ENCODE measurements around the gene GPR78. TPM values are rescaled to one million over a fixed set of nuclear protein-coding genes. Genes with fewer than 3 reads are reported as not detected.

GPR78 gene
- total RNA-seq, 1 donor from 2014 or later, result 0.21 TPM

GRCh38 chr4:8597791-8598190 is 17.6 kb downstream of the GPR78 start:
- Histone ChIP-seq H3K4me1 (no peaks in the 10 kb centered on the region), H3K36me3 (no peaks in the 10 kb centered on the region), H3K4me3 (no peak overlapping the region), H3K27ac (no peak overlapping the region), H3K27me3 (ENCODE audit: low read depth) (peaks cover 15% of the 10 kb centered on the region), H3K9me3 (no peaks in the 10 kb centered on the region)
- DNase-seq, result no peak
- no peak for TF ChIP-seq CTCF (IDR thresholded peaks at IDR 0.05)
- intact Hi-C loops (cut with DNase I), result no loop called here
- ATAC-seq, result no peak

GRCh38 chr4:8598391-8599090 is 18.3 kb downstream of the GPR78 start:
- intact Hi-C loops (cut with DNase I), result no loop called here
- no peak for ATAC-seq

GRCh38 chr4:8599091-8599460 is 18.9 kb downstream of the GPR78 start:
- H3K9me3 ChIP-seq, result no peaks in the 10 kb centered on the region
- ATAC-seq, result no peak
- H3K36me3 ChIP-seq, result no peaks in the 10 kb centered on the region
- H3K4me3 ChIP-seq, result no peak overlapping the region
- no peak for TF ChIP-seq CTCF (IDR thresholded peaks at IDR 0.05)
- H3K27ac ChIP-seq, result no peak overlapping the region
- peaks cover 2% of the 10 kb centered on the region for H3K27me3 ChIP-seq (ENCODE audit: low read depth)
- intact Hi-C loops (cut with DNase I), result no loop called here
- H3K4me1 ChIP-seq, result no peaks in the 10 kb centered on the region
- DNase-seq, result no peak

More at GRCh38 chr4:8598391-8599090, 18.3 kb downstream of the GPR78 start:
- no peaks in the 10 kb centered on the region for H3K4me1 ChIP-seq
- TF ChIP-seq CTCF (IDR thresholded peaks at IDR 0.05), result no peak
- H3K9me3 ChIP-seq, result no peaks in the 10 kb centered on the region
- no peak overlapping the region for H3K4me3 ChIP-seq
- no peaks in the 10 kb centered on the region for H3K36me3 ChIP-seq
- DNase-seq, result no peak
- no peak overlapping the region for H3K27ac ChIP-seq
- peaks cover 7% of the 10 kb centered on the region for H3K27me3 ChIP-seq (ENCODE audit: low read depth)

GRCh38 chr4:8599657-8600056 is 19.5 kb downstream of the GPR78 start:
- ATAC-seq (no peak), DNase-seq (no peak)
- Histone ChIP-seq H3K27ac (no peak overlapping the region), H3K4me3 (no peak overlapping the region), H3K9me3 (no peaks in the 10 kb centered on the region), H3K4me1 (no peaks in the 10 kb centered on the region), H3K27me3 (ENCODE audit: low read depth) (no peaks in the 10 kb centered on the region), H3K36me3 (no peaks in the 10 kb centered on the region)
- TF ChIP-seq CTCF (IDR thresholded peaks at IDR 0.05), result no peak
- intact Hi-C loops (cut with DNase I), result no loop called here

- no peak for TF ChIP-seq CTCF (IDR thresholded peaks at IDR 0.05)
- DNase-seq, result no peak
- ATAC-seq, result no peak
- Histone ChIP-seq H3K9me3 (no peaks in the 10 kb centered on the region), H3K4me1 (no peaks in the 10 kb centered on the region), H3K27me3 (ENCODE audit: low read depth) (no peaks in the 10 kb centered on the region), H3K27ac (no peak overlapping the region), H3K36me3 (no peaks in the 10 kb centered on the region), H3K4me3 (no peak overlapping the region)
- intact Hi-C loops (cut with DNase I), result no loop called here
These were observed 20.1 kb downstream of the GPR78 start for GRCh38 chr4:8600266-8600665.
